Large intestine (tissue), 3 donors: ENCODE results near the gene PI4KA. TPM values are rescaled to one million over a fixed set of nuclear protein-coding genes. Genes with fewer than 3 reads are reported as not detected.

Source experiments
- DNase-seq, 2 donors: peaks; one replicate each; pipeline versions ENCODE4 v3.0.0 to v3.0.0-alpha.2; 2013
- H3K27ac ChIP-seq: one replicate; pipeline ENCODE4 v1.5.1; 2013; ENCODE audit warnings: low read length
- H3K27me3 ChIP-seq: 2 replicates; pipeline ENCODE4 v1.6.1; 2013; ENCODE audit warnings: low read length; ENCODE audit not compliant: control insufficient read depth, insufficient read depth
- H3K36me3 ChIP-seq: 2 replicates; pipeline ENCODE4 v1.6.1; 2013; ENCODE audit warnings: low read length; ENCODE audit not compliant: control insufficient read depth, insufficient read depth
- H3K4me1 ChIP-seq: one replicate; pipeline ENCODE4 v1.6.1; 2013; ENCODE audit warnings: low read length; ENCODE audit not compliant: control insufficient read depth, insufficient read depth
- H3K4me3 ChIP-seq: one replicate; pipeline ENCODE4 v1.5.1; 2013; ENCODE audit warnings: low read length
- H3K9me3 ChIP-seq: one replicate; pipeline ENCODE4 v1.6.1; 2013; ENCODE audit warnings: mild to moderate bottlenecking, low read depth, low read length, moderate library complexity; ENCODE audit not compliant: control insufficient read depth
- WGBS: methylation state at CpG from one replicate; pipeline ENCODE4 v1.1.5; 2013; ENCODE audit warnings: low lambda C conversion rate; ENCODE audit not compliant: insufficient coverage; 5-methylcytosine and 5-hydroxymethylcytosine counted together
- polyA plus RNA-seq: library from polyadenylated mRNA; unstranded; fragments of 120-200 nt; gene quantifications from one replicate; pipeline ENCODE4 v1.2.1, GENCODE V29; 2013

PI4KA gene
- polyA plus RNA-seq, 1 donor = 79.8 TPM

DNA sequence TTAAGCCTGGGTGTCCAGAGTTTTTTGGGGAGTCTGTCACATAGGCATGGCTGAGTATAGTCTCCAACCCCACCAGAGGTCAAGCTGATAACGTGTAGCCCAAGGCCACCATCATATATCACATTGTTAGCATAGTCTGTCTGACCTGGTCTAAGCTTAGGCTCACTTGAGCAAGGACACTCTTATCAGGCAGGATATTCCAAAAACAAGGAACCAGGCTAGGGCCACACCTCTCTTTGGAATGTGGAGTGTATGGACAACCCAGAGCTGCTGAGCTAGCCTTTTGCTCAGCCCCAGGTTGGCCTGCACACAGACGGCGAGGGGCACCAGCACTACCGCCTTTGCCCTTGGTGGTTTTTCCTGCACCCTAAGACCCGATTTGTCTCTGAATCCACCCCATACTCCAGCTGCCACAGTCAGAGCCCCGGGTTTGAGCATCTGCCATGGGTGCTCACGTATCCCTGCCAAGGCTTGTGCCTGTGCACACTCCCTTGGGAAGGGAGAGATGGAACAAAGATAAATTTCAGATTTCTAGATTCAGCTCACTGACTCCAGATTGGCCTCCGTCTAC, 7.3 kb upstream of the PI4KA start:
- Histone ChIP-seq H3K27ac (no peak overlapping the region), H3K4me3 (no peak overlapping the region), H3K36me3 (peaks cover 37% of the 10 kb centered on the region), H3K27me3 (no peaks in the 10 kb centered on the region), H3K4me1 (peaks cover 24% of the 10 kb centered on the region), H3K9me3 (no peaks in the 10 kb centered on the region)
- WGBS = no CpG with 5 or more reads among the region's 8 CpGs
- DNase-seq = no peak

- Histone ChIP-seq H3K27me3 (no peaks in the 10 kb centered on the region), H3K36me3 (peaks cover 31% of the 10 kb centered on the region), H3K4me1 (peaks cover 24% of the 10 kb centered on the region), H3K27ac (no peak overlapping the region), H3K4me3 (no peak overlapping the region), H3K9me3 (no peaks in the 10 kb centered on the region)
- DNase-seq = no peak
- WGBS = no CpG with 5 or more reads among the region's 3 CpGs
Observed at GRCh38 chr22:20865331-20865730, 6.7 kb upstream of the PI4KA start.

- WGBS = no CpG with 5 or more reads among the region's 12 CpGs
- peaks cover 31% of the 10 kb centered on the region for H3K4me1 ChIP-seq
Observed at GRCh38 chr22:20864186-20864908, 5.7 kb upstream of the PI4KA start.

GRCh38 chr22:20863366-20863765, 4.8 kb upstream of the PI4KA start:
- Histone ChIP-seq H3K4me1 (peaks cover 31% of the 10 kb centered on the region), H3K27ac (no peak overlapping the region), H3K9me3 (no peaks in the 10 kb centered on the region), H3K36me3 (peaks cover 22% of the 10 kb centered on the region), H3K27me3 (no peaks in the 10 kb centered on the region), H3K4me3 (no peak overlapping the region)
- DNase-seq = no peak
- no CpG with 5 or more reads among the region's 4 CpGs for WGBS

More at GRCh38 chr22:20864186-20864908, 5.7 kb upstream of the PI4KA start:
- Histone ChIP-seq H3K27ac (no peak overlapping the region), H3K36me3 (peaks cover 24% of the 10 kb centered on the region), H3K9me3 (no peaks in the 10 kb centered on the region), H3K27me3 (no peaks in the 10 kb centered on the region), H3K4me3 (no peak overlapping the region)
- DNase-seq = no peak

GRCh38 chr22:20862540-20862939, 3.9 kb upstream of the PI4KA start:
- Histone ChIP-seq H3K27me3 (no peaks in the 10 kb centered on the region), H3K4me3 (no peak overlapping the region), H3K36me3 (peaks cover 22% of the 10 kb centered on the region), H3K27ac (no peak overlapping the region), H3K9me3 (no peaks in the 10 kb centered on the region), H3K4me1 (peaks cover 30% of the 10 kb centered on the region)
- WGBS = no CpG with 5 or more reads among the region's 2 CpGs
- DNase-seq = no peak

DNA sequence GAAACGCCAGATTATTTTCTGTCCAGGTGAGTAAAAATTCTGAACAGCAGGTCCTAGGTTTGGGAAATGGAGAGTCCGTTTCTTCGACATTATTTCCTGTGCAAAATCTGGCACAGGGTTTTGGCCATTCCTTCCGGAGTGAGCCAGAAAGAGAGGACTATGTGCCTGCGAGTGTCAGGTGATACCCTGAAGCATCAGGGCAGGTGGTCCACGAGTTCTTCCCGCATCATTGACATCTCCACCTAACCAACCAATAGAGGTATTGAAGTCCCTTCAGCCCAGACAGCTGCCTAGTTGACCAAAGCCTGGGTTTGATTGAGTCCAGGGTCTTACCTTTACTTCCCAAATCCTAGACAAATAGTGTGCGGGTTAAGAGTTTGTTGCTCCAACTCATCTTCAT, 1.0 kb upstream of the PI4KA start:
- peak overlapping the region; percentile 73 for H3K4me3 ChIP-seq
- WGBS = no CpG with 5 or more reads among the region's 8 CpGs
- H3K27me3 ChIP-seq = no peaks in the 10 kb centered on the region
- peak in 1 of 2 donors; percentile 18 for DNase-seq
- H3K4me1 ChIP-seq = peaks cover 25% of the 10 kb centered on the region
- peak overlapping the region; percentile 76 for H3K27ac ChIP-seq
- peaks cover 15% of the 10 kb centered on the region for H3K36me3 ChIP-seq
- H3K9me3 ChIP-seq = no peaks in the 10 kb centered on the region

GRCh38 chr22:20857838-20858614, 585 bp downstream of the PI4KA start:
- no CpG with 5 or more reads among the region's 38 CpGs for WGBS
- H3K4me1 ChIP-seq = peaks cover 25% of the 10 kb centered on the region
- H3K9me3 ChIP-seq = no peaks in the 10 kb centered on the region
- H3K4me3 ChIP-seq = peak overlapping the region; percentile 96
- DNase-seq = peak in 1 of 2 donors; percentile 73
- H3K27ac ChIP-seq = peak overlapping the region; percentile 96
- H3K36me3 ChIP-seq = peaks cover 2% of the 10 kb centered on the region
- no peaks in the 10 kb centered on the region for H3K27me3 ChIP-seq

- H3K4me1 ChIP-seq = peaks cover 25% of the 10 kb centered on the region
- no peak for DNase-seq
- peak overlapping the region; percentile 96 for H3K27ac ChIP-seq
- peak overlapping the region; percentile 96 for H3K4me3 ChIP-seq
- WGBS = no CpG with 5 or more reads among the region's 7 CpGs
- no peaks in the 10 kb centered on the region for H3K27me3 ChIP-seq
- H3K36me3 ChIP-seq = peaks cover under 1% of the 10 kb centered on the region
- H3K9me3 ChIP-seq = no peaks in the 10 kb centered on the region
Observed at GRCh38 chr22:20857247-20857643, 1.4 kb downstream of the PI4KA start.

- no peak overlapping the region for H3K4me3 ChIP-seq
- no peak overlapping the region for H3K27ac ChIP-seq
- H3K27me3 ChIP-seq = no peaks in the 10 kb centered on the region
- no peaks in the 10 kb centered on the region for H3K36me3 ChIP-seq
- no peaks in the 10 kb centered on the region for H3K9me3 ChIP-seq
- no peak for DNase-seq
- peaks cover 17% of the 10 kb centered on the region for H3K4me1 ChIP-seq
- WGBS = no CpG with 5 or more reads among the region's 3 CpGs
Observed at GRCh38 chr22:20853236-20853660, 5.4 kb downstream of the PI4KA start.

DNA sequence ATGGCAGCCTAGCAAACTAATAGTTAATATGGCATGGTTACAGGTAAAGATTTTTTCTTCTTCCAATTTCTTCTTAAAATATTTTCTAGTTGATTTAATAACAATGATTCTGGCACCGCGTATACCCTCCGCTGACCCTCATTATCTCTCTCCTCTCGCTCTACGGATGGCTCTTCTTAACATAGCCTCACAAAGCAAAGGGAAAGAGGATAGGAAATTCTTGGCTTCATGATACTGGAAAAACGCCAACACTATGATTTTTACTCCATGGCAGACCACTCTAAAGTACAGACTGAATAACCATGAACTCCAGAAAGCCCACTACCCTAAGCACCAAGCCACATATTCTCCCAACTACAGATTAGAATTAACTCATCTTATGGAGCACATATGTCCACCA, 6.1 kb downstream of the PI4KA start:
- H3K9me3 ChIP-seq = no peaks in the 10 kb centered on the region
- no peak overlapping the region for H3K27ac ChIP-seq
- peaks cover 14% of the 10 kb centered on the region for H3K4me1 ChIP-seq
- H3K4me3 ChIP-seq = no peak overlapping the region
- 80% methylated on average over 3 of the region's 6 CpGs for WGBS
- DNase-seq = no peak
- H3K27me3 ChIP-seq = no peaks in the 10 kb centered on the region
- no peaks in the 10 kb centered on the region for H3K36me3 ChIP-seq
